Measurements from ENCODE around the gene LRRC36.

- TF ChIP-seq EZH2 (IDR thresholded peaks at IDR 0.05; ENCODE audit: low read length, unreplicated experiment), result no peak
- TF ChIP-seq CTCF (conservative IDR thresholded peaks at IDR 0.05; ENCODE audit: low read depth, low read length), result no peak
Measured at GRCh38 chr16:67302970-67303369, 23.6 kb upstream of the LRRC36 start.

All from PC-3 (cell line).